ENCODE data around the gene FADS1. TPM values are rescaled to one million over a fixed set of nuclear protein-coding genes. Genes with fewer than 3 reads are reported as not detected.
A peak's percentile ranks its signal among the peaks of the same experiment; 100 is the strongest.

Gene FADS1
- total RNA-seq, 1 donor from 2014 or later = 92.3 TPM

DNA sequence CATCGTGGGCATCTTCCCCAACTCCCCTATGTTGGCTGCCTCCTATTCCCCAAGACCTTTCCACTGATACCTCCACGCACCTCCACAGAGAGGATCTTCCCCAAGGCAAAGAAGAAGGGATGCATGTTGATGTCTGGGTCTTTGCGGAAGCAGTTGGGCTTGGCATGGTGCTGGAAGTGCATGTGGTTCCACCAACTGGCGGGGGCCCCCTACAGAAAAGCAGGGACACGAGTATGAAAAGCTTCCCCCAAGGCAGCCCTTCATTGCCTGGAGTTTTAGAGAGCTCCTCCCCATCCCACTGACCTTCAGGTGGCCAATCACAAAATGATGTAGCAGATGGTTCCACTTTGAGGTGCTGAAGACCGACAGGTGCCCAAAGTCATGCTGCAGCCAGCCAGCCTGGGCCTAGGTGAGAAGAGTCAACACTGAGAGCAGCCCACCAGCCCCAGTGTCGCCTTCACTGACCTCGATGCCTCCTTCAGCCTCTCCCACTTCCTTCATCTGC is 6.1 kb downstream of the FADS1 start:
- intact Hi-C loops (cut with micrococcal nuclease) = no loop called here
- Mint-ChIP-seq H3K4me3 (no peak overlapping the region), H3K9me3 (no peaks in the 10 kb centered on the region), H3K4me1 (ENCODE audit: low read depth) (peaks cover 29% of the 10 kb centered on the region), H3K36me3 (ENCODE audit: low read depth) (peaks cover 59% of the 10 kb centered on the region), H3K27ac (no peak overlapping the region), H3K27me3 (ENCODE audit: insufficient read depth) (no peaks in the 10 kb centered on the region)
- DNase-seq (ENCODE audit: low spot score) = no peak

DNA sequence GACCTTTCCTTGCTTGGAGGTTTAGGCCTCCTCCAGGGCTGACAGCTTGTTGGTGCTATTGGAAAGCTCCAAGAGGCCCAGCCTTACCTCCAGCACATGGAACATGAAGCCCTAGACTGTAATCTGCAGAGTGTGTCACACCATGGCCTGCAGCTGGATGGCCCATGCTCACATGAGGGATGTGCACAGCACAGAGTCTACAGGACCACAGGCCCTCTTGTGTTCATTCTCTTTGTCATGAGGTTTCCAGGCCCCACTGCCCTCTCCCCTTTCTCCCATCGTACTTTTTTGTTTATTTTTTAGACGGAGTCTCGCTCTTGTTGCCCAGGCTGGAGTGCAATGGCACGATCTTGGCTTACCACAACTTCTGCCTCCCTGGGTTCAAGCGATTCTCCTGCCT is 10.0 kb downstream of the FADS1 start:
- H3K27ac Mint-ChIP-seq = no peak overlapping the region
- no peaks in the 10 kb centered on the region for H3K9me3 Mint-ChIP-seq
- H3K36me3 Mint-ChIP-seq (ENCODE audit: low read depth) = peaks cover 62% of the 10 kb centered on the region
- no peaks in the 10 kb centered on the region for H3K27me3 Mint-ChIP-seq (ENCODE audit: insufficient read depth)
- H3K4me3 Mint-ChIP-seq = no peak overlapping the region
- no peak for DNase-seq (ENCODE audit: low spot score)
- intact Hi-C loops (cut with micrococcal nuclease) = no loop called here
- H3K4me1 Mint-ChIP-seq (ENCODE audit: low read depth) = peaks cover 5% of the 10 kb centered on the region

DNA sequence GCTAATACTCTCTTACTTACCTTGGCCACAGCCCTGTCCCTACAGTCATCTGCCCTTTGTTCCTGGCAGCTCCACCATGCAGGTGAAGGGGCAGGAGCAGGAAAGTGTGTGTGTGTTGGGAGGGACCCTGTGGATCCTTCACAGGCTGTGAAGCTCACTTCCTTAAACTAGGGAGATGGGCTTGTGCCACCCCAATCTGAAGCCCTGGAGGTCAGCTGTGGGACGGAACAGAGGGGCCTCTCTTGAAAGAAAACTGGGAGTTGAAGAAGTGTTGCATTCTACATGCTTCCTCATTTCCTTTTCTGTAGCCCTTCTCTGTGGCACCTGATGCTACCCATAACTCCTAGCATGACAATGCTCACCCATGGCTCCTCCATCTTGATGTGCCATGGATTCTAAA is 11.7 kb downstream of the FADS1 start:
- Mint-ChIP-seq H3K4me1 (ENCODE audit: low read depth) (peaks cover 5% of the 10 kb centered on the region), H3K36me3 (ENCODE audit: low read depth) (peaks cover 62% of the 10 kb centered on the region), H3K4me3 (no peak overlapping the region), H3K27me3 (ENCODE audit: insufficient read depth) (no peaks in the 10 kb centered on the region), H3K9me3 (no peaks in the 10 kb centered on the region), H3K27ac (peak overlapping the region; percentile 32)
- intact Hi-C loops (cut with micrococcal nuclease) = no loop called here
- no peak for DNase-seq (ENCODE audit: low spot score)

DNA sequence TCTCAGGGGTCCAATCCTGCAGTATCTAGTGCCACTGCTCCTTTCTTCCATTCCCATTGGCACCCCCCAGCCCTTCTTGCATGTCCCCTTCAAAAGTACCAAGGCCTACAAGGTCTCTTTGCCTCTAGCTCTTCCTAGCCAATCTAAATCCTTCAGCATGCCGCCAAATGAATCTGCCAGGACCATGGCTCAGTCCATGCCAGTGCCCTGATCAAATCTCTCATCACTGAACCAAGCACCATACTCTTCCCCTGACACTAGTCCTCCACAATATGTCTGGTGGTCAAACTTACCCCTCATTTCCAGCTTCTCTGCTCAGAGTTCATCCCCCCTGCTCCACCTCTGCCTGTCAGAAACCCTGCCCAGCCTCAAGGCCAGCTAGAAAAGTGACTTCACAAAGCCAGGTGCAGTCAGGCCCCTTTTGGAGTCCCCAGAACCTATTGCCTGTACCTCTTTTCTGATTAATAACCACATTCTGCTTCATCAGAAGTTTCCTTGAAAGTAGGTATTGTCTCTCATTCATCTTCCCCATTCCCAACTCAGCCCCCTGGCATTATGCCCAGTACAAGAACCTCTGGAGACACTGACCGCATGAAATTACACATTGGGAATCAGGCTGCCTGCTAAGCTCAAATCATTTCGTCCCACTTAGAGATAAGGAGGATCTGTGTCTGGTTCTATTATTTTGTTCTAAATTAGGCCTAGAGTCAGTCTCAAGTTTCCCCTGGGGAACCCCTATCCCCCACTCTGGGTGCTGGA is 12.7 kb downstream of the FADS1 start:
- Mint-ChIP-seq H3K27ac (no peak overlapping the region), H3K9me3 (no peaks in the 10 kb centered on the region), H3K36me3 (ENCODE audit: low read depth) (peaks cover 59% of the 10 kb centered on the region), H3K27me3 (ENCODE audit: insufficient read depth) (no peaks in the 10 kb centered on the region), H3K4me3 (no peak overlapping the region), H3K4me1 (ENCODE audit: low read depth) (peaks cover 5% of the 10 kb centered on the region)
- DNase-seq (ENCODE audit: low spot score) = no peak
- intact Hi-C loops (cut with micrococcal nuclease) = no loop called here

DNA sequence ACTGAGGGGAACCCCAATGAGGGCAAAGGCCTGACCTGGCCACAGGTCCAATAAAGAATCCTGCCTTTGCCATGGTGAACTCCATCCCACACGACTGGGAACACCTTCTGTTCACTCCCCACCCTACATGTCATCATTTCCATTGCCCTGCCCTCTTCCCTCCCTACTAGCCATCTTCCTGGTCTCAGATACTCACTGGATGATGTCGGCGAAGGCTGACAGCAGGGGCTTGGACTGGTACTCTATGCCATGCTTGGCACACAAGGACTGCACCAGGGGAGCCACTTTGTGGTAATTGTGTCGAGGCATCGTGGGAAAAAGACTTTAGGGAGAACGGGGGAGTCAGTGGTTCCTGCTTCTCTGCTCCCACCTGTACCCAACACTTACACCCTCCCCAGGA is 14.2 kb downstream of the FADS1 start:
- peaks cover 56% of the 10 kb centered on the region for H3K36me3 Mint-ChIP-seq (ENCODE audit: low read depth)
- no peak for DNase-seq (ENCODE audit: low spot score)
- H3K4me1 Mint-ChIP-seq (ENCODE audit: low read depth) = peaks cover 16% of the 10 kb centered on the region
- no peak overlapping the region for H3K4me3 Mint-ChIP-seq
- no peaks in the 10 kb centered on the region for H3K27me3 Mint-ChIP-seq (ENCODE audit: insufficient read depth)
- H3K9me3 Mint-ChIP-seq = no peaks in the 10 kb centered on the region
- intact Hi-C loops (cut with micrococcal nuclease) = no loop called here
- no peak overlapping the region for H3K27ac Mint-ChIP-seq

DNA sequence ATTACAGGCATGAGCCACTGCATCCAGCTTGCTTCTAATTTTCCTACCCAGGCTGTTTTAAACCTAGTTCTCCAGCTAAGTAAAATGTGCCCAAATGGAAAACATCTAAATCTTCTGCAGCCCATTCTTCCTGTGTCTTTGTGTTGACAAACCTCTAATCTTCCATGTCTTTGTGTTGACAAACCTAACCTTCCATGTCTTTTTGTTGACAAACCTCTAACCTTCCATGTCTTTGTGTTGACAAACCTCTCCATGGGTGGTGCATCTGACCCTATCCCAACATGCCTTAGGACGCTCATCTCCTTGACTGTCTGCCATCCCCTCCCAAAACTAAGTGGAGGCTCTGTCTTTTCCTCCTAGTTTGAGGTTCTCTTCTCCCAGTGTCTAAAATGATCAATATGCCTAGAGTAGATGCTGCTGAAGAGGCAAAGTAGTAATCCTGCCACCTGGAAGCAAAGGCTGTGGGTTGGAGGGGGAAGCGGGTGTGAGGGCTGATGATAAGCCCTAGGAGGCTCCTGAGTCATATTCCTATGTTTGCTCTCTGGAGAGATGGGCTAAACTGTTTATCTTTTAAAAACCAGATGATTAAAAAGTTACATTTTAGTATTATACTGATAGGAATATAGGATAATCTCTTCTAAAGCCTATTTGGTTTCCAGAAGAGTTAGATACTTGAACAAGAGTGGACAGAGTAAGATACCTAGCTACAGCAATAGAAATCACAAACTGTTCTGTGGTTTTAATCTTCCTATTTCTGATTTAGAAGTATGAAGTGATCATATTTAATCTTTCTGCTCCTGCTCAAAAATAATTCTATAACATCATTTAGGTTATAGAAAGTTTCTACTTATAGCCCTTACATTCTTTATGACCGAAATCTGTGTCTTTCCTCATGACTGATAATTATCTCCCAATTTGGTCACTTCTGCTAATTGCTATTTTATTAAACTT is 16.2 kb downstream of the FADS1 start:
- Mint-ChIP-seq H3K27ac (peak overlapping the region; percentile 36), H3K4me3 (no peak overlapping the region), H3K27me3 (ENCODE audit: insufficient read depth) (no peaks in the 10 kb centered on the region), H3K4me1 (ENCODE audit: low read depth) (peaks cover 29% of the 10 kb centered on the region), H3K9me3 (no peaks in the 10 kb centered on the region), H3K36me3 (ENCODE audit: low read depth) (peaks cover 53% of the 10 kb centered on the region)
- no peak for DNase-seq (ENCODE audit: low spot score)
- intact Hi-C loops (cut with micrococcal nuclease) = no loop called here

DNA sequence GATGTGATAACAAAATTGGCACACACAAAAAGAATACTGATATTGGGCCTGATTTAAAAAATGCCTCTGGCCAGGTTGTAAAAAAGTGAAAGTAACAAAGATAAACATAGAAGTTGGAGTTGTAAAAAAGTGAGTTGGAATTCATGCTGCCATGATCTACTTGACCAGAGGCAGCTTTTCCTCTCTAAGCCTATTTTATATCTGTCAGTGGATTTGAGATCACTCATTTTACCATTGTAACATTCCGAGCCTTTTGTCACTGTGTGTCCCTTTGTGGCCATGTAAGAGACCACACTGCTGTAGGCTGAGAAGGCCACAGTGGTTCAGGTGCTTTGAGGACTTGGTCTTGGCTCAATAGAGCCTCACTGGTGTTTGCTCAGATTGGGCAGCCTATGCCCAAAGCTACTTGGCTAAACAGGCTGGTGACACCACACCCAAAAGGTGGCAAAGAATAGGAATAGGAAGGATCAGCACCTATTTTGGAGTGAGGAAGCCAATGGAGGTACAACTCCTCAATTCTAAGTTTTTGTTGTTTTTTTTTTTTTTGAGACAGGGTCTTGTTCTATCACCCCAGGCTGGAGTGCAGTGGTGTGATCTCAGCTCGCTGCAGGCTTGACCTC is 17.0 kb downstream of the FADS1 start:
- Mint-ChIP-seq H3K4me1 (ENCODE audit: low read depth) (peaks cover 36% of the 10 kb centered on the region), H3K27ac (no peak overlapping the region), H3K9me3 (no peaks in the 10 kb centered on the region), H3K36me3 (ENCODE audit: low read depth) (peaks cover 53% of the 10 kb centered on the region), H3K4me3 (no peak overlapping the region), H3K27me3 (ENCODE audit: insufficient read depth) (no peaks in the 10 kb centered on the region)
- intact Hi-C loops (cut with micrococcal nuclease) = loop anchor here (5.0 kb wide), 1 partner anchor 168 kb away; the partner anchor contains the start of gene FTH1
- no peak for DNase-seq (ENCODE audit: low spot score)

DNA sequence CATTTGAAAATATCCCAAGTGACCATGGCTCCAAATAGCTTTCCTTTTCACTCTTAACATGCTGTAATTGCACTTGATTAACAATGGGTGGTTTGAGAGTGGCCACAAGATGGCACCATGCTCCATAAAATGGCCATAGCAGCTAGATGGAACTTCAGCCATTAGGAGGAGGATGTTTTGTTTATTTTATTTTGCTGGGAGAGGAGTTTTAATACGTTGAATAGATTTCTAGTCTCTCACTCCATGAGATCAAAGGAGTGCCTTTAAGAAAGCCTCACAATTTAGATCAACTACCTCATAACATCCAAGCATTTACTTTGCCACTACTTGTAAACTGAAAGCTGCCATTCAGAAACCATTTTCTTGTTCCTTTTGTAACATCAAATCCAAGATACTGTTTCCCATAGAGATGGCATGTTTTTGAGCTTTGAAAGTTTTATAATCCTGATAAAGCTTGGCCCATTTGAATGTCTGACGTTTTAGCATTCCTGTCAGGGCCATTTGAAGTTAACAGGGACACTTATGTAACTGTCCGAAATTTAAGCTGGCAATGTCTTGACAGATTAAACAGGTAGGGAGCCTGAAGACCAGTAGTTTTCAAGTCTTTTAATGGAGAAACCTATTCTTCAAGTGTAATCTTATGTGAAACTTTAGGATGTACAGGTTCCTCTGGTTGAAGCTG is 19.4 kb downstream of the FADS1 start:
- peak overlapping the region; percentile 62 for H3K27ac Mint-ChIP-seq
- peaks cover 39% of the 10 kb centered on the region for H3K36me3 Mint-ChIP-seq (ENCODE audit: low read depth)
- DNase-seq (ENCODE audit: low spot score) = peak; percentile 60
- H3K4me3 Mint-ChIP-seq = peak overlapping the region; percentile 20
- peaks cover 48% of the 10 kb centered on the region for H3K4me1 Mint-ChIP-seq (ENCODE audit: low read depth)
- H3K27me3 Mint-ChIP-seq (ENCODE audit: insufficient read depth) = no peaks in the 10 kb centered on the region
- intact Hi-C loops (cut with micrococcal nuclease) = loop anchor here (1.0 to 5.0 kb wide), 7 partner anchors 18 to 311 kb away; partner anchors contain the start of gene FTH1
- no peaks in the 10 kb centered on the region for H3K9me3 Mint-ChIP-seq

DNA sequence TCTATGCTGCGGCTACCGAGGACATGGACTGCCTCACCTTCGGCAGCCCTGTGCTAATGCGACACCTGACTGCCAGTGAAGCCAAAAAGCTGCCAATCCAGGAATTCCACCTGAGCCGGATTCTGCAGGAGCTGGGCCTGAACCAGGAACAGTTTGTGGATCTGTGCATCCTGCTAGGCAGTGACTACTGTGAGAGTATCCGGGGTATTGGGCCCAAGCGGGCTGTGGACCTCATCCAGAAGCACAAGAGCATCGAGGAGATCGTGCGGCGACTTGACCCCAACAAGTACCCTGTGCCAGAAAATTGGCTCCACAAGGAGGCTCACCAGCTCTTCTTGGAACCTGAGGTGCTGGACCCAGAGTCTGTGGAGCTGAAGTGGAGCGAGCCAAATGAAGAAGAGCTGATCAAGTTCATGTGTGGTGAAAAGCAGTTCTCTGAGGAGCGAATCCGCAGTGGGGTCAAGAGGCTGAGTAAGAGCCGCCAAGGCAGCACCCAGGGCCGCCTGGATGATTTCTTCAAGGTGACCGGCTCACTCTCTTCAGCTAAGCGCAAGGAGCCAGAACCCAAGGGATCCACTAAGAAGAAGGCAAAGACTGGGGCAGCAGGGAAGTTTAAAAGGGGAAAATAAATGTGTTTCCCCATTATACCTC is 20.8 kb downstream of the FADS1 start:
- DNase-seq (ENCODE audit: low spot score) = no peak
- H3K4me1 Mint-ChIP-seq (ENCODE audit: low read depth) = peaks cover 57% of the 10 kb centered on the region
- H3K27me3 Mint-ChIP-seq (ENCODE audit: insufficient read depth) = no peaks in the 10 kb centered on the region
- peak overlapping the region; percentile 29 for H3K27ac Mint-ChIP-seq
- no peak overlapping the region for H3K4me3 Mint-ChIP-seq
- intact Hi-C loops (cut with micrococcal nuclease) = loop anchor here (5.0 kb wide), 1 partner anchor 171 kb away; the partner anchor contains the start of gene FTH1
- peaks cover 41% of the 10 kb centered on the region for H3K36me3 Mint-ChIP-seq (ENCODE audit: low read depth)
- no peaks in the 10 kb centered on the region for H3K9me3 Mint-ChIP-seq

DNA sequence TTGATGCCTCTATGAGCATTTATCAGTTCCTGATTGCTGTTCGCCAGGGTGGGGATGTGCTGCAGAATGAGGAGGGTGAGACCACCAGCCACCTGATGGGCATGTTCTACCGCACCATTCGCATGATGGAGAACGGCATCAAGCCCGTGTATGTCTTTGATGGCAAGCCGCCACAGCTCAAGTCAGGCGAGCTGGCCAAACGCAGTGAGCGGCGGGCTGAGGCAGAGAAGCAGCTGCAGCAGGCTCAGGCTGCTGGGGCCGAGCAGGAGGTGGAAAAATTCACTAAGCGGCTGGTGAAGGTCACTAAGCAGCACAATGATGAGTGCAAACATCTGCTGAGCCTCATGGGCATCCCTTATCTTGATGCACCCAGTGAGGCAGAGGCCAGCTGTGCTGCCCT is 21.3 kb downstream of the FADS1 start:
- Mint-ChIP-seq H3K27me3 (ENCODE audit: insufficient read depth) (no peaks in the 10 kb centered on the region), H3K4me3 (peak overlapping the region; percentile 69), H3K27ac (no peak overlapping the region), H3K4me1 (ENCODE audit: low read depth) (peaks cover 57% of the 10 kb centered on the region), H3K36me3 (ENCODE audit: low read depth) (peaks cover 39% of the 10 kb centered on the region), H3K9me3 (no peaks in the 10 kb centered on the region)
- intact Hi-C loops (cut with micrococcal nuclease) = loop anchor here (5.0 kb wide), 1 partner anchor 172 kb away; the partner anchor contains the start of gene FTH1
- DNase-seq (ENCODE audit: low spot score) = no peak

DNA sequence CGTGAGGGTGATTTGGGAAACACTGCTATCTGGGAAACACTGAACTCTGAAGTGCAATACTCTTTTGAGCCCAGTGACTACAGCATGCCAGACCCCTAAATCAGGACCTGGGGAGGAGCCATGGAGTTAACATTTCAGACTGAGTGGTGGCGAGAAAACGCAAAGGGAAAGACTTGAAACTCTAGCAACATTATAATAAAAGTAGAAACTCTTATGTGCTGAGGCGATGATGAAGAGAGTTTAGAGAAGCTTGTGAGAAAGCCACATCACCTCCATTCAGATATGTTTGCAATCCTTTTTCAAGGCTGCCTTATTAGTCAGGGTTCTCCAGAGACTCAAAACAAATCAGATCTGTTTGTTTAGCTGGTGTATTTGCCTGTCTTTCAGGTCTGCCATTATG is 22.2 kb downstream of the FADS1 start:
- H3K36me3 Mint-ChIP-seq (ENCODE audit: low read depth) = peaks cover 44% of the 10 kb centered on the region
- H3K27ac Mint-ChIP-seq = no peak overlapping the region
- H3K4me3 Mint-ChIP-seq = peak overlapping the region; percentile 69
- peaks cover 66% of the 10 kb centered on the region for H3K4me1 Mint-ChIP-seq (ENCODE audit: low read depth)
- H3K27me3 Mint-ChIP-seq (ENCODE audit: insufficient read depth) = no peaks in the 10 kb centered on the region
- intact Hi-C loops (cut with micrococcal nuclease) = loop anchor here (5.0 kb wide), 2 partner anchors 42 to 362 kb away; partner anchors contain the start of genes MYRF and SDHAF2
- DNase-seq (ENCODE audit: low spot score) = no peak
- no peaks in the 10 kb centered on the region for H3K9me3 Mint-ChIP-seq

Measured in activated T-helper 1 cell treated with anti-CD3 and anti-CD28 coated beads, Interleukin-12 subunit alpha, Interleukin-12 subunit beta, Interleukin-2, Interleukin-4 antibody, amounts not matched to agents 30 ng/mL and 10 ng/mL and 1 ng/mL, durations not matched to agents 14 hours and 24 hours and 36 hours (primary cell).